Measurements from ENCODE around the gene ACTL10.

ACTL10 gene

GRCh38 chr20:33650111-33650752 is 16.5 kb upstream of the ACTL10 start:
- DNase-seq: no peak

- DNase-seq: no peak
These were observed 15.8 kb upstream of the ACTL10 start for GRCh38 chr20:33650753-33651561.

- DNase-seq: no peak
These were observed 15.1 kb upstream of the ACTL10 start for GRCh38 chr20:33651562-33652048.

GRCh38 chr20:33653218-33653899 is 13.4 kb upstream of the ACTL10 start:
- peak; percentile 64 for DNase-seq

GRCh38 chr20:33653900-33654596 is 12.7 kb upstream of the ACTL10 start:
- DNase-seq: peak; percentile 95

GRCh38 chr20:33654680-33655161 is 12.0 kb upstream of the ACTL10 start:
- no peak for DNase-seq

- no peak for DNase-seq
These were observed 11.6 kb upstream of the ACTL10 start for GRCh38 chr20:33655164-33655563.

GRCh38 chr20:33656010-33656782 is 10.5 kb upstream of the ACTL10 start:
- DNase-seq: no peak

GRCh38 chr20:33656783-33657703 is 9.7 kb upstream of the ACTL10 start:
- peak; percentile 73 for DNase-seq

- DNase-seq: no peak
These were observed 9.0 kb upstream of the ACTL10 start for GRCh38 chr20:33657704-33658095.

- DNase-seq: no peak
These were observed 8.2 kb upstream of the ACTL10 start for GRCh38 chr20:33658510-33658909.

- DNase-seq: no peak
These were observed 7.8 kb upstream of the ACTL10 start for GRCh38 chr20:33658929-33659328.

- no peak for DNase-seq
These were observed 7.3 kb upstream of the ACTL10 start for GRCh38 chr20:33659341-33660034.

- no peak for DNase-seq
These were observed 6.6 kb upstream of the ACTL10 start for GRCh38 chr20:33660035-33660684.

GRCh38 chr20:33660685-33661058 is 6.1 kb upstream of the ACTL10 start:
- no peak for DNase-seq

GRCh38 chr20:33662172-33662571 is 4.6 kb upstream of the ACTL10 start, which contains the start of gene C20orf144:
Gene C20orf144, plus strand, starts transcription at chr20:33662327. Its CDS starts 19 bp downstream, at chr20:33662346.
- no peak for DNase-seq

GRCh38 chr20:33663161-33664084 is 3.3 kb upstream of the ACTL10 start:
- DNase-seq: peak; percentile 84

- no peak for DNase-seq
These were observed 2.5 kb upstream of the ACTL10 start for GRCh38 chr20:33664085-33664761.
